Smooth muscle cell (in vitro differentiated cells): ENCODE results near the gene HK1. TPM values are rescaled to one million over a fixed set of nuclear protein-coding genes. Genes with fewer than 3 reads are reported as not detected.

Experiments
- DNase-seq: peaks from one replicate; lab custom pipeline; 2025; ENCODE audit not compliant: unreplicated experiment; lab: John Stamatoyannopoulos, UW
- H2AFZ ChIP-seq: fragments of 200-600 bp; sonication (generic); 2 replicates; pipeline ENCODE4 v1.6.0; 2016; ENCODE audit warnings: antibody characterized with exemption, low read depth, mild to moderate bottlenecking
- H3F3A ChIP-seq: fragments of 200-600 bp; sonication (generic); 2 replicates; pipeline ENCODE4 v1.6.0; 2017; ENCODE audit warnings: antibody characterized with exemption, low read depth
- H3K27ac ChIP-seq: fragments of 200-600 bp; sonication (generic); 2 replicates; pipeline ENCODE4 v1.5.1; 2016; ENCODE audit warnings: low read depth, mild to moderate bottlenecking
- H3K27me3 ChIP-seq: fragments of 200-600 bp; sonication (generic); 2 replicates; pipeline ENCODE4 v1.6.1; 2016; ENCODE audit warnings: low read depth, mild to moderate bottlenecking
- H3K36me3 ChIP-seq: fragments of 200-600 bp; sonication (generic); 2 replicates; pipeline ENCODE4 v1.5.1; 2016; ENCODE audit warnings: low read depth
- H3K4me1 ChIP-seq: fragments of 200-600 bp; sonication (generic); 2 replicates; pipeline ENCODE4 v1.5.1; 2016; ENCODE audit warnings: low read depth
- H3K4me2 ChIP-seq: fragments of 200-600 bp; sonication (generic); 2 replicates; pipeline ENCODE4 v1.6.0; 2016; ENCODE audit warnings: mild to moderate bottlenecking
- H3K4me3 ChIP-seq: fragments of 200-600 bp; sonication (generic); 2 replicates; pipeline ENCODE4 v1.5.1; 2016; ENCODE audit warnings: mild to moderate bottlenecking
- H3K79me2 ChIP-seq: fragments of 200-600 bp; sonication (generic); 2 replicates; pipeline ENCODE4 v1.6.0; 2016; ENCODE audit warnings: low read depth, mild to moderate bottlenecking
- H3K9ac ChIP-seq: fragments of 200-600 bp; sonication (generic); 2 replicates; pipeline ENCODE4 v1.6.0; 2016; ENCODE audit warnings: low read depth
- H3K9me3 ChIP-seq: fragments of 200-600 bp; sonication (generic); replicated peaks from 2 replicates; pipeline ENCODE4 v1.5.1; 2016; ENCODE audit warnings: low read depth
- H4K20me1 ChIP-seq: fragments of 200-600 bp; sonication (generic); 2 replicates; pipeline ENCODE4 v1.6.0; 2016; ENCODE audit warnings: low read depth
- WGBS: methylation state at CpG from one replicate; pipeline ENCODE4 v1.1.7; 2016; ENCODE audit warnings: low lambda C conversion rate; 5-methylcytosine and 5-hydroxymethylcytosine counted together
- polyA plus RNA-seq: library from polyadenylated mRNA; unstranded; fragments of >200 nt; fragmentation: Nextera tagmentation; extraction: Ambion mirVana; gene quantifications from 2 replicates; pipeline ENCODE4 v1.2.1, GENCODE V29; 2016
- total RNA-seq: library from RNA; depleted of rRNA; stranded (reverse); fragments of >200 nt; gene quantifications from 2 replicates; pipeline ENCODE4 v1.2.3, GENCODE V29; 2014
- TF ChIP-seq, protein P1 (sequence below): fragments of 200-600 bp; sonication (generic); IDR thresholded peaks from 2 replicates; pipeline ENCODE4 v1.5.1; 2017; ENCODE audit warnings: borderline replicate concordance, mild to moderate bottlenecking, antibody characterized with exemption; ENCODE audit not compliant: insufficient read depth, poor library complexity, severe bottlenecking

HK1 gene
- total and polyA plus RNA-seq, 2 experiments from 2014 or later: 62.7 to 123 TPM

DNA sequence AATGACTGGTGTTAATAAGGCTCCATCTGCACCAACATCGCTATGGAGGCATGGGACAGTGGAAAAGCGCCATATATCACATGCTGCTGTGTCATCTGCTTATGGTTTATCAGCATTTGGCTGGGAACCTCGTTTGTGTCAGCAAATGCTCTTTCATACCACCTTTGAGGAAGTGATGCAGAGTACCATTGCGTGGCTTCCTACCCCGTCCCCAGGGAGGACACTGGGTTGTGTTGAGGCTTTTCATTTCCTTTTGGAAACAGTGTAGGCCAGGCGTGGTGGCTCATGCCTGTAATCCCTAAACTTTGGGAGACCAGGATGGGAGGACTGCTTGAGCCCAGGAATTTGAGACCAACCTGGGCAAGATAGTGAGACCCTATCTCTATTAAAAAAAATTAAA lies 131.7 kb downstream of the HK1 start:
- Histone ChIP-seq H3F3A (peaks cover 34% of the 10 kb centered on the region), H3K79me2 (no peaks in the 10 kb centered on the region), H3K4me1 (no peaks in the 10 kb centered on the region), H2AFZ (no peak overlapping the region), H3K4me2 (no peak overlapping the region), H3K27ac (no peak overlapping the region), H3K9ac (no peak overlapping the region), H4K20me1 (no peaks in the 10 kb centered on the region), H3K27me3 (no peaks in the 10 kb centered on the region), H3K9me3 (no peaks in the 10 kb centered on the region), H3K4me3 (no peak overlapping the region), H3K36me3 (no peaks in the 10 kb centered on the region)
- DNase-seq: no peak
- TF ChIP-seq, protein P1, sequence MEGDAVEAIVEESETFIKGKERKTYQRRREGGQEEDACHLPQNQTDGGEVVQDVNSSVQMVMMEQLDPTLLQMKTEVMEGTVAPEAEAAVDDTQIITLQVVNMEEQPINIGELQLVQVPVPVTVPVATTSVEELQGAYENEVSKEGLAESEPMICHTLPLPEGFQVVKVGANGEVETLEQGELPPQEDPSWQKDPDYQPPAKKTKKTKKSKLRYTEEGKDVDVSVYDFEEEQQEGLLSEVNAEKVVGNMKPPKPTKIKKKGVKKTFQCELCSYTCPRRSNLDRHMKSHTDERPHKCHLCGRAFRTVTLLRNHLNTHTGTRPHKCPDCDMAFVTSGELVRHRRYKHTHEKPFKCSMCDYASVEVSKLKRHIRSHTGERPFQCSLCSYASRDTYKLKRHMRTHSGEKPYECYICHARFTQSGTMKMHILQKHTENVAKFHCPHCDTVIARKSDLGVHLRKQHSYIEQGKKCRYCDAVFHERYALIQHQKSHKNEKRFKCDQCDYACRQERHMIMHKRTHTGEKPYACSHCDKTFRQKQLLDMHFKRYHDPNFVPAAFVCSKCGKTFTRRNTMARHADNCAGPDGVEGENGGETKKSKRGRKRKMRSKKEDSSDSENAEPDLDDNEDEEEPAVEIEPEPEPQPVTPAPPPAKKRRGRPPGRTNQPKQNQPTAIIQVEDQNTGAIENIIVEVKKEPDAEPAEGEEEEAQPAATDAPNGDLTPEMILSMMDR: no peak
- 84% methylated on average over 6 of the region's 6 CpGs for WGBS

DNA sequence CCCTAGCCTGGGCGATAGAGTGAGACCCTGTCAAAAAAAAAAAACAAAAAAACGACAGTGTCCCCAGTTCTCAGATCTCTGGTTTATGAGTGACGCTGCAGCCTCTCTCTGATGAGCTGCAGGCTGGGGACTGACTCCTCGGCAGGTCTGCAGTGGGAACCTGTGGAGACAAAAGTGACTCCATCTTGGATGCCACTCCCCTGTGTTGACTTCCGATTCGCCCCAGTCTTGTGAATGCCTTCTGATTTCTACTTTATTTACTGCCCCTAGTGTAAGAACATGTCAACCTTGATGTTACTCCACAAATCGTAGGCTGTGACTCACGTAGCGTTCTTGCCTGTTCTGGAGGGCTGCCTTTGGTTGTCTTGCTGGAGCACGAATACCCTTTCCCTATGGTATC lies 132.2 kb downstream of the HK1 start:
- H3K4me3 ChIP-seq: no peak overlapping the region
- H3K79me2 ChIP-seq: no peaks in the 10 kb centered on the region
- H3K27me3 ChIP-seq: no peaks in the 10 kb centered on the region
- H3K4me2 ChIP-seq: peak overlapping the region; percentile 60
- H3F3A ChIP-seq: peaks cover 29% of the 10 kb centered on the region
- H3K27ac ChIP-seq: peak overlapping the region; percentile 73
- no peaks in the 10 kb centered on the region for H3K4me1 ChIP-seq
- H3K9ac ChIP-seq: no peak overlapping the region
- no peaks in the 10 kb centered on the region for H3K9me3 ChIP-seq
- DNase-seq: no peak
- TF ChIP-seq, protein P1: no peak
- H2AFZ ChIP-seq: no peak overlapping the region
- 79% methylated on average over 10 of the region's 10 CpGs for WGBS
- no peaks in the 10 kb centered on the region for H3K36me3 ChIP-seq
- no peaks in the 10 kb centered on the region for H4K20me1 ChIP-seq

DNA sequence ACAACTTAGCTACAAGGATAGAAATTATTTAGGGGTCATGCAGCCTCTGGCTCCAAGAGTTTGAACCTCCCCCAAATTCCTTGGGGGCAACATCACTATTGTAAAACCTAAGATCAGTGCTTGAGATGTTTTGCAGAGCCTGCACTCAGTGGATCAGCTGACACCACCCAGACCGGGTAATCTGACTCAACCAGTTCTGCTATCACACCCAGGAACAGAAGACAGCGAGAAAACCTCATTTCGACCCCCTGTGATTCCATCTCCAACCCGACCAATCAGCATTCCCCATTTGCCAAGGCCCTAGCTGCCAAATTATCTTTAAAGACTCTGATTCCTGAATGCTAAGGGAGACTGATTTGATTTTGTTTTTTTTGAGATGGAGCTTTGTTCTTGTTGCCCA lies 133.2 kb downstream of the HK1 start:
- Histone ChIP-seq H3K9me3 (no peaks in the 10 kb centered on the region), H3K4me1 (no peaks in the 10 kb centered on the region), H3K27ac (peak overlapping the region; percentile 73), H3F3A (peaks cover 26% of the 10 kb centered on the region), H3K9ac (no peak overlapping the region), H3K79me2 (no peaks in the 10 kb centered on the region), H3K4me2 (peak overlapping the region; percentile 60), H3K4me3 (no peak overlapping the region), H2AFZ (no peak overlapping the region), H4K20me1 (no peaks in the 10 kb centered on the region), H3K36me3 (no peaks in the 10 kb centered on the region), H3K27me3 (no peaks in the 10 kb centered on the region)
- WGBS: 7% methylated on average over 4 of the region's 4 CpGs
- DNase-seq: no peak
- TF ChIP-seq, protein P1: no peak

DNA sequence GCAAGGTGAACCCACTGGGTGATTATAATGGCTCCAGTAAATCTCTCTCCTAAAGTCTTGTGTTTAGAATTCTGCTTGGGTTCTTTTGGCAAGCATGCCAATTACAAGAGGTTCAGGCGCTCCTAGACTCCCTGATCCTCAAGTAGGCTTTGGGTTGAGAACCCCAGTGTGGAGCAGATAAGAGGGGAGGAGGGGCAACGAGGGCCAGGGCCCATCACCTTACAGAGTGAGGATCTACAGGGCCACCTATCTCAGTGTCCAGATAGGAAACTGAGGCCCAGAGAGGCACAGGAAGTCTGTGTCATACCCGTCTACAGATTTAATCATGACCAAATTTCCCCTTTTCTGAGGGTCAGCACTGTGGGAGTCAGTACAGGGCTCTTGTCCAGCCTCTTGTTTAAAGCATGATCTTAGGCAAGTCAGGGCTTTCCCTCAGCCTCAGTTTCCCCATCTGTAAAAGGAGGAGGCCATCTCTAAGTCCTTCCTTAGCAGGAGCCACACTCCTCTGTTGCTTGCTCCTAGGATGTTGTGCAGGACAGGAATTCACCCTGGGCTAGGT lies 134.0 kb downstream of the HK1 start:
- DNase-seq: no peak

More for the DNA sequence above, 134.0 kb downstream of the HK1 start:
- H3K9ac ChIP-seq: no peak overlapping the region
- H3K27ac ChIP-seq: no peak overlapping the region
- TF ChIP-seq, protein P1: no peak
- no peaks in the 10 kb centered on the region for H3K4me1 ChIP-seq
- H3K79me2 ChIP-seq: no peaks in the 10 kb centered on the region
- H4K20me1 ChIP-seq: no peaks in the 10 kb centered on the region
- 92% methylated on average over 3 of the region's 3 CpGs for WGBS
- H3K9me3 ChIP-seq: no peaks in the 10 kb centered on the region
- H3K4me3 ChIP-seq: no peak overlapping the region
- H2AFZ ChIP-seq: no peak overlapping the region
- H3K27me3 ChIP-seq: no peaks in the 10 kb centered on the region
- no peak overlapping the region for H3K4me2 ChIP-seq
- H3F3A ChIP-seq: peaks cover 26% of the 10 kb centered on the region
- H3K36me3 ChIP-seq: no peaks in the 10 kb centered on the region
